Endothelial cell of umbilical vein (primary cell): ENCODE measurements around the gene BCOR.

Source experiments
- EZH2 ChIP-seq: IDR thresholded peaks from 2 replicates; pipeline ENCODE4 v1.6.1; 2012; ENCODE audit warnings: borderline replicate concordance, low read depth, mild to moderate bottlenecking, moderate library complexity, low read length, inconsistent platforms; ENCODE audit not compliant: severe bottlenecking
- GATA2 ChIP-seq: IDR thresholded peaks from 2 replicates; pipeline ENCODE4 v1.7.0; 2011; ENCODE audit warnings: low read depth, mild to moderate bottlenecking, moderate library complexity, mixed read lengths, low read length; ENCODE audit not compliant: insufficient read length, insufficient read depth
- MYC ChIP-seq: IDR thresholded peaks from one replicate; pipeline ENCODE4 v1.6.1; 2011; ENCODE audit warnings: mild to moderate bottlenecking, low read depth, low read length
- POLR2A ChIP-seq: IDR thresholded peaks from 2 replicates; pipeline ENCODE4 v1.6.1; 2012; ENCODE audit warnings: low read depth, mild to moderate bottlenecking, control low read depth, low read length
- POLR2AphosphoS5 ChIP-seq: IDR thresholded peaks from 2 replicates; pipeline ENCODE4 v1.6.1; 2012; ENCODE audit warnings: low read depth, mild to moderate bottlenecking, control low read depth, low read length, moderate library complexity; ENCODE audit not compliant: insufficient read depth
- TF ChIP-seq, protein P1 (sequence below), 2 donors: IDR thresholded peaks; 1 replicate in 1 of 2; 2 replicates in 1 of 2; pipeline ENCODE4 v1.5.1; 2011; ENCODE audit warnings: low read length in 2 of 2, mild to moderate bottlenecking in 2 of 2, moderate library complexity in 2 of 2, control low read depth in 1 of 2, inconsistent platforms in 1 of 2, low read depth in 1 of 2; ENCODE audit not compliant: insufficient read depth in 1 of 2; ENCODE audit errors: extremely low read depth in 1 of 2
- TF ChIP-seq, protein P2 (sequence below): IDR thresholded peaks from 2 replicates; pipeline ENCODE4 v1.6.1; 2011; ENCODE audit not compliant: insufficient read depth, insufficient read length

DNA sequence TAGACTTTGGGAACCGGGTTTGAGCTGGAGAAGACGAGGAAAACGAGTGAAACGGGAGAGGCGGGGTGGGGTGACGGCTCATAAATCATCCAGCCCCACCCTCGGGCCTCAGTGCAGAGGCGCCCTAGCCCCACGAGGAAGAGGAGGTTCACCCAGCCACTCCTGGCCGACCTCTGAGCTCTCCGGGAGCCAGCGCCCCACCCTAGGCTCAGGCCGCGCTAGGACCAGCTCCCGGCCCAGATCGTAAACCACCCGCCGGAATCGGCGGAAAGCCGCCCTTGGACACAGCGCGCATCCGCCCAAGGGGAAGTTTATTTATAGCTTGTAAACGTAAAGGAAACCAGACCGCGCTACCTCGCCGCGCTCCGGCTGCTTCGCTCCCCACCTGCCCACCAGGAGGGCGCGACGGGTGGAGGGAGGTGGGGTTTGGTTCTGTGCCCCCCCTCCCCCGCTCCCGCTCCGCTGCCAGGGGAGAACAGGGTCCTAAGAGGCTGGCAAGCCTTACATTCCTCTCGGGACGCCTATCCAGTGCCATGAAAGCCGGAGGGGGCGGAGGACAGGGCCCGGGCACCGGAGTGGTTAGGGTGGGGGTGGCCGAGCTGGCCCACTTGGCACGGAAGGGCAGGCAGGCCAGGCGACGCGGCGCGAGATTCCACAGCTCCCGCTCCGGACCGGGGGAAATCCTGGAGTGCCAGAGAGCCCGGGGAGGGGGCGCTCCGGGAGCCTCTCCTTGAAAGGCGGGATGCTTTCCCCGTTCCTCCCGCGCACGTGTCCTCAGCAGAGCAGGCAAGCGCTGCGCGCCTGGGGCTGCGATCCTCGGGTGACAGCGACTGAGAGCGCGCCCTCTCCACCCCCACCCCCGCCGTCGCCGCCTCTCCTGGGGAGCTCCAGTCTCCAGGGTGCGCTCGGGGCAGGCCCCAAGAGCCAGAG is 84.2 kb downstream of the BCOR start:
- TF ChIP-seq, protein P1, sequence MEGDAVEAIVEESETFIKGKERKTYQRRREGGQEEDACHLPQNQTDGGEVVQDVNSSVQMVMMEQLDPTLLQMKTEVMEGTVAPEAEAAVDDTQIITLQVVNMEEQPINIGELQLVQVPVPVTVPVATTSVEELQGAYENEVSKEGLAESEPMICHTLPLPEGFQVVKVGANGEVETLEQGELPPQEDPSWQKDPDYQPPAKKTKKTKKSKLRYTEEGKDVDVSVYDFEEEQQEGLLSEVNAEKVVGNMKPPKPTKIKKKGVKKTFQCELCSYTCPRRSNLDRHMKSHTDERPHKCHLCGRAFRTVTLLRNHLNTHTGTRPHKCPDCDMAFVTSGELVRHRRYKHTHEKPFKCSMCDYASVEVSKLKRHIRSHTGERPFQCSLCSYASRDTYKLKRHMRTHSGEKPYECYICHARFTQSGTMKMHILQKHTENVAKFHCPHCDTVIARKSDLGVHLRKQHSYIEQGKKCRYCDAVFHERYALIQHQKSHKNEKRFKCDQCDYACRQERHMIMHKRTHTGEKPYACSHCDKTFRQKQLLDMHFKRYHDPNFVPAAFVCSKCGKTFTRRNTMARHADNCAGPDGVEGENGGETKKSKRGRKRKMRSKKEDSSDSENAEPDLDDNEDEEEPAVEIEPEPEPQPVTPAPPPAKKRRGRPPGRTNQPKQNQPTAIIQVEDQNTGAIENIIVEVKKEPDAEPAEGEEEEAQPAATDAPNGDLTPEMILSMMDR (IDR thresholded peaks at IDR 0.05; ENCODE audit: extremely low read depth in 1 of 2, insufficient read depth in 1 of 2, low read depth in 1 of 2, low read length in 2 of 2), result peak in 1 of 2 donors; percentile 11
- TF ChIP-seq POLR2A (no peak), POLR2AphosphoS5 (no peak), GATA2 (no peak), EZH2 (no peak), MYC (no peak)
- TF ChIP-seq, protein P2, sequence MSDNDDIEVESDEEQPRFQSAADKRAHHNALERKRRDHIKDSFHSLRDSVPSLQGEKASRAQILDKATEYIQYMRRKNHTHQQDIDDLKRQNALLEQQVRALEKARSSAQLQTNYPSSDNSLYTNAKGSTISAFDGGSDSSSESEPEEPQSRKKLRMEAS, result no peak
